NOMO-1 treated with dmso at 0.1 percent for 144 hours (cell line): ENCODE results near the gene NENF.
"Not testable (repeated sequence)": the region's sequence is repeated elsewhere in the genome, so short reads cannot be mapped to it uniquely, and the experiment has no call there.

Experiments
- DNase-seq: peaks from one replicate; lab custom pipeline; 2025; ENCODE audit not compliant: unreplicated experiment; lab: John Stamatoyannopoulos, UW

Gene NENF

GRCh38 chr1:212432661-212433576, at the start of gene NENF:
Gene NENF, plus strand, starts transcription at chr1:212432920. Its CDS starts 24 bp downstream, at chr1:212432944.
- peak; percentile 67 for DNase-seq

GRCh38 chr1:212386029-212386428, 46.7 kb upstream of the NENF start:
- no peak for DNase-seq

GRCh38 chr1:212388985-212389716, 43.6 kb upstream of the NENF start:
- DNase-seq, result no peak

GRCh38 chr1:212395678-212396437, 36.9 kb upstream of the NENF start:
- not testable (repeated sequence) for DNase-seq

GRCh38 chr1:212396638-212397037, 36.1 kb upstream of the NENF start:
- DNase-seq, result no peak

GRCh38 chr1:212397171-212397570, 35.5 kb upstream of the NENF start:
- DNase-seq, result no peak

- no peak for DNase-seq
Observed at GRCh38 chr1:212401042-212401441, 31.7 kb upstream of the NENF start.

GRCh38 chr1:212401838-212402582, 30.7 kb upstream of the NENF start:
- no peak for DNase-seq

- no peak for DNase-seq
Observed at GRCh38 chr1:212402666-212403321, 29.9 kb upstream of the NENF start.

- peak; percentile 30 for DNase-seq
Observed at GRCh38 chr1:212410231-212410820, 22.4 kb upstream of the NENF start.

GRCh38 chr1:212412374-212412773, 20.3 kb upstream of the NENF start:
- no peak for DNase-seq

- no peak for DNase-seq
Observed at GRCh38 chr1:212413902-212414327, 18.8 kb upstream of the NENF start.

GRCh38 chr1:212414328-212415106, 18.2 kb upstream of the NENF start, which contains the start of gene PACC1:
Gene PACC1, minus strand, starts transcription at chr1:212414886. Its CDS starts 129 bp downstream, at chr1:212414757.
- peak; percentile 99 for DNase-seq

GRCh38 chr1:212415107-212415841, 17.4 kb upstream of the NENF start:
- DNase-seq, result peak; percentile 68

- no peak for DNase-seq
Observed at GRCh38 chr1:212421165-212421564, 11.6 kb upstream of the NENF start.

GRCh38 chr1:212423879-212424278, 8.8 kb upstream of the NENF start:
- DNase-seq, result no peak

GRCh38 chr1:212428496-212428895, 4.2 kb upstream of the NENF start:
- DNase-seq, result no peak

- no peak for DNase-seq
Observed at GRCh38 chr1:212430416-212430815, 2.3 kb upstream of the NENF start.
